ENCODE data around the gene GATD1. TPM values are rescaled to one million over a fixed set of nuclear protein-coding genes. Genes with fewer than 3 reads are reported as not detected.

The GATD1 gene
- total and polyA plus RNA-seq, 8 donors, result 9.9 to 68.1 (median 22.9) TPM

DNA sequence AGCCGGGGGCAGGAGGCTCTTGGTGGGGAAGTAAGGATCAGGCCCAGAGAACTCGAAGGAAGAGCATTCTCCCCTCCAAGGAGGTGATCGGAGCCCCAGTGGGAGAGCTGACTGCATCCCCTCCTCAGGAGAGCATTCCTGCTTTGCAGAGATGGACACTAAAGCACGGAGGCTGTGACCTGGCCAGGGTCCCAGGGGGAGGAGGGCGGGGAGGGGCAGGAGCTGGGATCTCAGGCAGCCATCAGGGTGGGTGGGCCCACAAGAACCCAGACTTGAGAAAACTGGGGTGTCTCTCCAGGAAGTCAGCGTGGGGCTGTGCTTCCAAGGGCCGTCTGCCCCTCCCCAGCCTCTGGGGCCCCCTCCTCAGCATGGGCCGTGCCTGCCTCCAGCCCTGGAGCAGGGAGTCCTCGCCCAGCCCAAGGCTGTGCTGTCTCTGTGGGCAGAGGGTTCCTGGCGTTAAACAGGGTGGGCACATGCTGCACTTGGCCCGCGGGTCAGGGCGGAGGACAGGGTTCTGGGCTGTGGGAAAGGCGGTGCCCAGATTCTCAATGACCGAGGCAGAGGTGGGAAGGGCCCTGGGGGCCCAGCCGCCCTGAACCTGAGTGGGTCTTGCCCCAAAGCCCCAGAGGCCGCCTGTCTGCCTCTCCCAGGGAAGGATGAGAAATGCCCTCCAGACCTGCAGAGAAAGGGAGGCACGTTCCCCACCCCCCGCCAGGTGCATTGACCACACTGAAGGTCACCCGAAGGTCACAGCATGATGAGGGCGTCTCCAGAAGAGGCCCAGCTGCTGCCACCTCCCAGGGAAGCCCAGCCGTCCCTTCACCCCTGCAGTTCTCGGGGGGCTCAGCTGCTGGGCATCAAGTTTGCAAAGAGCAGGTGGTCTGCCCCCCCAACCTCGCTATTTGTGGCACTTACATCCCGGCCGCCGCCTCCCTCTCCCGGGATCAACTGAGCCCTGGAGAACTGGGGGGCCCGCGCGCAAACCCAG is 12.0 kb upstream of the GATD1 start:
- H3K4me1 ChIP-seq, result peaks cover 4 to 20% (median 9%) of the 10 kb centered on the region in 4 donors
- TF ChIP-seq POLR2A (IDR thresholded peaks at IDR 0.05), result no peak
- H3K27me3 ChIP-seq, result peaks cover 5 to 44% (median 23%) of the 10 kb centered on the region in 3 donors
- peaks cover 15 to 32% (median 28%) of the 10 kb centered on the region in 4 donors for H3K36me3 ChIP-seq
- WGBS, 5 donors, result 23 to 60% (median 30%) methylated on average over 14 to 31 of the region's 31 CpGs
- H3K27ac ChIP-seq, result no peak overlapping the region
- DNase-seq, result no peak
- H3K4me3 ChIP-seq, result peak overlapping the region in 1 of 4 donors; percentile 26
- intact Hi-C loops (cut with DNase I; ENCODE audit: low total_unique reads), result no loop called here
- no peaks in the 10 kb centered on the region for H3K9me3 ChIP-seq

DNA sequence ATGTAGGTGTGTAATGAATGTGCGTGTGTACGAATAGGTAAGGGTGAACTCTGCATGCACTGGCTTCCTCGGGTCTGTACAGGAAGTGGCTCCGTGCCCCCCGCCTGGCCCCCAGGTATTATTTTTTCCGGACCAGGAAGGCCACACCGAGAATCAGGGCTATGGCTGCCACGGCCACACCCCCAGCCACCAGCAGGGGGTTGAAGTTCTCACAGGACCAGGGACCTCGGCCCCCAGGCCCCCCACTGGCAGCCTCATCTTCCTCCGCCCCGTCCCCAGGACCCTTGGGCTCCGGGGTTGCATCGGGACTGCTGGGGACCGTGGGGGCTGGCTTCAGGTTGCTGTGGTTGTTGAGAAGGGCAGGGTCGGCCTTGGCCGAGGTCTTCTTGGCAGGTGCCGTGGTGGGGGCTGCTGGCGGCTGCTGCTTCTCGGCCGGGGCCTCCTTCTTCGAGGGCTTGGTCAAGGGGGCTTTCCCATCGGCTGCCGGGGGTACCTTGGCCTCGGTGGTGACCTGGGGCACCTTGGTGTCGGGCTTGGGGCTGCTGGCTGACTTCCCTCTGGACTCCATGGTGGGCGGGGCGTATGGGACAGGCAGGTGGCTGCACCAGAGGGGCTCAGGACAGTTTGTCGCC is 10.8 kb upstream of the GATD1 start:
- TF ChIP-seq EP300 (IDR thresholded peaks at IDR 0.05) (no peak), POLR2AphosphoS5 (IDR thresholded peaks at IDR 0.05) (no peak), POLR2A (IDR thresholded peaks at IDR 0.05) (no peak)
- TF ChIP-seq, protein P1, sequence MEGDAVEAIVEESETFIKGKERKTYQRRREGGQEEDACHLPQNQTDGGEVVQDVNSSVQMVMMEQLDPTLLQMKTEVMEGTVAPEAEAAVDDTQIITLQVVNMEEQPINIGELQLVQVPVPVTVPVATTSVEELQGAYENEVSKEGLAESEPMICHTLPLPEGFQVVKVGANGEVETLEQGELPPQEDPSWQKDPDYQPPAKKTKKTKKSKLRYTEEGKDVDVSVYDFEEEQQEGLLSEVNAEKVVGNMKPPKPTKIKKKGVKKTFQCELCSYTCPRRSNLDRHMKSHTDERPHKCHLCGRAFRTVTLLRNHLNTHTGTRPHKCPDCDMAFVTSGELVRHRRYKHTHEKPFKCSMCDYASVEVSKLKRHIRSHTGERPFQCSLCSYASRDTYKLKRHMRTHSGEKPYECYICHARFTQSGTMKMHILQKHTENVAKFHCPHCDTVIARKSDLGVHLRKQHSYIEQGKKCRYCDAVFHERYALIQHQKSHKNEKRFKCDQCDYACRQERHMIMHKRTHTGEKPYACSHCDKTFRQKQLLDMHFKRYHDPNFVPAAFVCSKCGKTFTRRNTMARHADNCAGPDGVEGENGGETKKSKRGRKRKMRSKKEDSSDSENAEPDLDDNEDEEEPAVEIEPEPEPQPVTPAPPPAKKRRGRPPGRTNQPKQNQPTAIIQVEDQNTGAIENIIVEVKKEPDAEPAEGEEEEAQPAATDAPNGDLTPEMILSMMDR (IDR thresholded peaks at IDR 0.05), result no peak

DNA sequence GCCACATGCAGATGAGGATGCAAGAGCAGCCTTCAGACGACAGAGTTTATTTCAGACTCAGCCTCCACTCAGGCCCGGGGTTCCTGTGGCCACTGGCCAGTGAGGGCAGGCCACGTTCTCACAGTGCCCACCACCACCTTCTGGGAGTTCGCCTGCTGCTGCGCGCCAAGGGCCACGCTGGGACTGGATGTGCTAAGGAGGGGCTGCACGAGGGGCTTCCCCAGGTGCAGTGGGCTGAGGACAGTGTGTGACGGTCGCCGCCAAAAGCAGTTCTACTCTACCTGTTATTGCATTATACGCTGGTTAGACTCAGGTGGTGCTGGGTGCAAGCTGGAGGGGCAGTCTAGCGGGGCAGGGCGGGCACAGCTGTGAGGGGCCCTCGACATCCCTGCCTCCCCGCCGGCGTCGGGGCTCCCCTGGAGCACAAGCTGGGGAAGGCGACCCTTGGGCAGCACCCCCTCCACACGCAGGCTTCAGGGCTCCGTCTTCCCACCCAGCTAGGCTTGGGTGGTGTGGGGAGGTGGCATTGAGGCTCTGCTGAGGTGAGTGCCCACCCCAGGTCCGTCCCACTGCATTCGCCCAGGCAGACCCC is 9.9 kb upstream of the GATD1 start:
- TF ChIP-seq, protein P1 (IDR thresholded peaks at IDR 0.05), result no peak
- TF ChIP-seq POLR2A (IDR thresholded peaks at IDR 0.05), result no peak
- TF ChIP-seq EP300 (IDR thresholded peaks at IDR 0.05), result no peak
- no peak for TF ChIP-seq POLR2AphosphoS5 (IDR thresholded peaks at IDR 0.05)

More for the DNA sequence above, 10.8 kb upstream of the GATD1 start:
- Histone ChIP-seq H3K4me1 (peaks cover 13 to 22% (median 16%) of the 10 kb centered on the region in 4 donors), H3K27me3 (peaks cover 5 to 44% (median 23%) of the 10 kb centered on the region in 3 donors), H3K4me3 (no peak overlapping the region), H3K9me3 (no peaks in the 10 kb centered on the region), H3K36me3 (peaks cover 8 to 27% (median 22%) of the 10 kb centered on the region in 4 donors), H3K27ac (no peak overlapping the region)
- WGBS, 5 donors, result 32 to 77% (median 58%) methylated on average over 7 to 28 of the region's 28 CpGs
- intact Hi-C loops (cut with DNase I; ENCODE audit: low total_unique reads), result no loop called here
- no peak for DNase-seq

DNA sequence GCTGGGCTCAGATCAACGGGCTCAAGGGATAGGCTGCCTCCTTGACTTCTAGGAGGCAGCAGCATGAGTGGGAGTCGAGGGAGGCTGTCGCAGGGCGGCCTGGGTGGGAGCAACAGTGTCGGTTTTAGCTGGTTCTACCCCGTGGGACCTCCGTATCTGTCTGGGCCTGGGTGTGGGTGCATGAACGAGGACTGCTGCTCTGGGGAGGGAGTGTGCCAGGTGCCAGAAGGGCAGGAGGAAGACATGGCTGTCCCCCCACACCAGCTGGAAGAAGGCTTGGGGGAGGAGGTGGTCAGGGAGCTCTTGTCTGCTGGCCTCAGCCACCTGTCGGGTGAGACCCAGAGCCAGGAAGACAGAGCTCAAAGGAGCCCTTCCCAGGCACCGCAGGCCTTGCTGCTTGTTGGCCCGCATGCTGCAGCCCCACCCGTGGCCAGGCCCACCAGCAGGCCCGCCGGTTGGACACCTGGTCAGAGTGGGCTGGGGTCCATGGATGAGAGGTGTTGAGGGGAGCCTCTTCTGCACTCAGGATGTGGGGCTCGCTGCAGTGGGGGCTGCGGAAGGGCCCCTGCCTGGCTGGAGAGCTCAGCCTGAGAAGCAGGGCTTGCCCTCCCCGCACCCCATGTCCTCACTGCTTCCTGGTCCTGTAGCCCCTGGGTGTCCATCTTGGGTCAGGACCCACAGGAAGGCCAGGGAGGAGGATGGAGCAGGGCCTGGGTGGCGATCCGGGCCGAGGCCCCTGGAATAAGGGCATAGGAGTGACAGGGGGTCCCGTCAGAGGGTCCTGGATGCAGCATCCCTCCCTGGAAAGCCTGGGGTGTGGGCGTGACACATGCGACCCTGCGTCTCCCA is 9.2 kb upstream of the GATD1 start:
- WGBS, 5 donors, result 81 to 86% (median 84%) methylated on average over 20 to 24 of the region's 24 CpGs
- no peak for DNase-seq
- Histone ChIP-seq H3K27ac (no peak overlapping the region), H3K9me3 (no peaks in the 10 kb centered on the region), H3K27me3 (peaks cover 5 to 44% (median 23%) of the 10 kb centered on the region in 3 donors), H3K4me3 (no peak overlapping the region), H3K4me1 (peaks cover 18 to 34% (median 23%) of the 10 kb centered on the region in 4 donors), H3K36me3 (peaks cover 0 to 10% (median 5%) of the 10 kb centered on the region in 4 donors)
- intact Hi-C loops (cut with DNase I; ENCODE audit: low total_unique reads), result no loop called here
- TF ChIP-seq, protein P1 (IDR thresholded peaks at IDR 0.05), result no peak
- no peak for TF ChIP-seq POLR2A (IDR thresholded peaks at IDR 0.05)

More for the DNA sequence above, 9.9 kb upstream of the GATD1 start:
- DNase-seq, result no peak
- 87 to 90% (median 88%) methylated on average over 10 to 24 of the region's 24 CpGs for whole genome bisulfite sequencing, 5 donors
- peaks cover 5 to 44% (median 23%) of the 10 kb centered on the region in 3 donors for H3K27me3 ChIP-seq
- H3K4me3 ChIP-seq, result no peak overlapping the region
- peaks cover 5 to 17% (median 12%) of the 10 kb centered on the region in 4 donors for H3K36me3 ChIP-seq
- H3K9me3 ChIP-seq, result no peaks in the 10 kb centered on the region
- no peak overlapping the region for H3K27ac ChIP-seq
- intact Hi-C loops (cut with DNase I; ENCODE audit: low total_unique reads), result no loop called here
- peaks cover 18 to 30% (median 23%) of the 10 kb centered on the region in 4 donors for H3K4me1 ChIP-seq

All from stomach (tissue), 9 donors.